Uterus (tissue), 4 donors: ENCODE data around the gene DRD4. TPM values are rescaled to one million over a fixed set of nuclear protein-coding genes. Genes with fewer than 3 reads are reported as not detected.

Source experiments
- DNase-seq, 2 donors: peaks; one replicate each; pipeline ENCODE4 v3.0.0-alpha.2; 2019 to 2020
- H3K27ac ChIP-seq, 2 donors: fragments of 200-600 bp; sonication (generic); 1 replicate in 1 of 2; 2 replicates in 1 of 2; pipeline ENCODE4 v1.5.1; 2016 to 2018
- H3K27me3 ChIP-seq, 2 donors: fragments of 200-600 bp; sonication (generic); one replicate each; pipeline ENCODE4 v1.5.1; 2018 to 2019; ENCODE audit warnings: control low read depth in 1 of 2
- H3K36me3 ChIP-seq, 2 donors: fragments of 200-600 bp; sonication (generic); one replicate each; pipeline ENCODE4 v1.5.1; 2019; ENCODE audit warnings: control low read depth in 1 of 2
- H3K4me1 ChIP-seq, 2 donors: fragments of 200-600 bp; sonication (generic); one replicate each; pipeline ENCODE4 v1.5.1; 2018 to 2019; ENCODE audit warnings: control low read depth in 1 of 2
- H3K4me3 ChIP-seq, 2 donors: fragments of 200-600 bp; sonication (generic); 1 replicate in 1 of 2; 2 replicates in 1 of 2; pipeline ENCODE4 v1.5.1; 2018 to 2019; ENCODE audit warnings: mild to moderate bottlenecking in 1 of 2
- H3K9me3 ChIP-seq, 2 donors: fragments of 200-600 bp; sonication (generic); one replicate each; pipeline ENCODE4 v1.5.1; 2019; ENCODE audit warnings: control low read depth in 1 of 2
- CTCF ChIP-seq, 4 experiments: fragments of 200-600 bp in 2 of 4; fragments of 450-650 bp in 2 of 4; sonication (generic) in 2 of 4; IDR thresholded peaks; one replicate each; pipeline ENCODE4 v1.5.1; 2016 to 2019; ENCODE audit warnings: antibody characterized with exemption in 4 of 4, mild to moderate bottlenecking in 2 of 4, moderate library complexity in 1 of 4
- POLR2A ChIP-seq, 2 donors: fragments of 450-650 bp; IDR thresholded peaks; one replicate each; pipeline ENCODE4 v1.6.1; 2016; ENCODE audit warnings: antibody characterized with exemption in 2 of 2, mild to moderate bottlenecking in 1 of 2, moderate library complexity in 1 of 2
- intact Hi-C: fragments of 100-400 bp; cut with DNase I; formaldehyde crosslinking; loops from one replicate; pipeline ENCODE4 v1.15.1; 2023; ENCODE audit warnings: low total_unique reads
- total RNA-seq, 4 donors: library from RNA; depleted of rRNA in 3 of 4; stranded (reverse); fragments of >200 nt in 3 of 4; gene quantifications; one replicate each; pipeline versions ENCODE4 v1.1.0 to v1.2.4, GENCODE V29; 2014 to 2023
- donor health status: DM: yes; HTN: yes; CAD: no.

Gene DRD4
- total RNA-seq, 4 donors from 2014 or later, result 4.5 TPM; not detected in 3

GRCh38 chr11:592501-592900, 44.6 kb upstream of the DRD4 start:
- Histone ChIP-seq H3K27me3 (no peaks in the 10 kb centered on the region), H3K4me3 (no peak overlapping the region), H3K9me3 (no peaks in the 10 kb centered on the region), H3K27ac (no peak overlapping the region), H3K4me1 (no peaks in the 10 kb centered on the region), H3K36me3 (no peaks in the 10 kb centered on the region)
- TF ChIP-seq POLR2A (IDR thresholded peaks at IDR 0.05), result no peak
- TF ChIP-seq CTCF (IDR thresholded peaks at IDR 0.05), result no peak
- no peak for DNase-seq
- intact Hi-C loops, result no loop called here

- Histone ChIP-seq H3K27me3 (no peaks in the 10 kb centered on the region), H3K4me3 (no peak overlapping the region), H3K36me3 (no peaks in the 10 kb centered on the region), H3K27ac (no peak overlapping the region), H3K4me1 (no peaks in the 10 kb centered on the region), H3K9me3 (no peaks in the 10 kb centered on the region)
- intact Hi-C loops, result no loop called here
- no peak for DNase-seq
- TF ChIP-seq POLR2A (IDR thresholded peaks at IDR 0.05) (no peak), CTCF (IDR thresholded peaks at IDR 0.05) (no peak)
These were observed 44.2 kb upstream of the DRD4 start for GRCh38 chr11:592918-593317.

GRCh38 chr11:593347-593746, 43.7 kb upstream of the DRD4 start:
- Histone ChIP-seq H3K27ac (no peak overlapping the region), H3K4me1 (no peaks in the 10 kb centered on the region), H3K27me3 (no peaks in the 10 kb centered on the region), H3K4me3 (no peak overlapping the region), H3K9me3 (no peaks in the 10 kb centered on the region), H3K36me3 (no peaks in the 10 kb centered on the region)
- intact Hi-C loops, result no loop called here
- no peak for TF ChIP-seq CTCF (IDR thresholded peaks at IDR 0.05)
- no peak for TF ChIP-seq POLR2A (IDR thresholded peaks at IDR 0.05)
- DNase-seq, result no peak

GRCh38 chr11:595400-595799, 41.7 kb upstream of the DRD4 start:
- H3K36me3 ChIP-seq, result no peaks in the 10 kb centered on the region
- no peak for TF ChIP-seq POLR2A (IDR thresholded peaks at IDR 0.05)
- TF ChIP-seq CTCF (IDR thresholded peaks at IDR 0.05), result no peak
- no peaks in the 10 kb centered on the region for H3K9me3 ChIP-seq
- no peaks in the 10 kb centered on the region for H3K4me1 ChIP-seq
- H3K27me3 ChIP-seq, result no peaks in the 10 kb centered on the region
- no peak for DNase-seq
- intact Hi-C loops, result no loop called here
- no peak overlapping the region for H3K4me3 ChIP-seq
- H3K27ac ChIP-seq, result no peak overlapping the region

- H3K4me3 ChIP-seq, result no peak overlapping the region
- no peak overlapping the region for H3K27ac ChIP-seq
- H3K27me3 ChIP-seq, result no peaks in the 10 kb centered on the region
- no peak for TF ChIP-seq POLR2A (IDR thresholded peaks at IDR 0.05)
- TF ChIP-seq CTCF (IDR thresholded peaks at IDR 0.05), result no peak
- no peaks in the 10 kb centered on the region for H3K36me3 ChIP-seq
- intact Hi-C loops, result no loop called here
- H3K9me3 ChIP-seq, result no peaks in the 10 kb centered on the region
- no peak for DNase-seq
- H3K4me1 ChIP-seq, result no peaks in the 10 kb centered on the region
These were observed 40.7 kb upstream of the DRD4 start for GRCh38 chr11:596374-596773.
